Activated CD8-positive, alpha-beta T cell treated with anti-CD3 and anti-CD28 coated beads for 36 hours (primary cell): ENCODE measurements around the gene SLC38A6. TPM values are rescaled to one million over a fixed set of nuclear protein-coding genes. Genes with fewer than 3 reads are reported as not detected.

Experiments used
- ATAC-seq: fragments of 200-7000 bp; cut with Tn5 transposase; one replicate; pipeline ENCODE4 v1.10.0; 2021; ENCODE audit warnings: mild to moderate bottlenecking, moderate library complexity
- CTCF ChIA-PET: fragments of 350-600 bp; sonication (Branson Sonifier 250); formaldehyde crosslinking; loops from one replicate; lab custom pipeline; 2021; ENCODE audit warnings: antibody characterized with exemption; lab: Charles Lee
- POLR2A ChIA-PET: fragments of 350-600 bp; sonication (Branson Sonifier 250); formaldehyde crosslinking; loops from one replicate; lab custom pipeline; 2021; ENCODE audit warnings: antibody characterized with exemption; lab: Charles Lee
- DNase-seq: peaks from one replicate; pipeline ENCODE4 v3.0.0-alpha.2; 2020
- H3K27ac Mint-ChIP-seq: one replicate; pipeline ENCODE4 v1.8.0; 2021; ENCODE audit warnings: mild to moderate bottlenecking, mixed read lengths
- H3K27me3 Mint-ChIP-seq: one replicate; pipeline ENCODE4 v1.8.0; 2021; ENCODE audit warnings: mixed read lengths
- H3K36me3 Mint-ChIP-seq: one replicate; pipeline ENCODE4 v1.8.0; 2021; ENCODE audit warnings: low read depth, mixed read lengths
- H3K4me1 Mint-ChIP-seq: one replicate; pipeline ENCODE4 v1.8.0; 2021; ENCODE audit warnings: low read depth, mixed read lengths
- H3K4me3 Mint-ChIP-seq: one replicate; pipeline ENCODE4 v1.8.0; 2021; ENCODE audit warnings: mild to moderate bottlenecking, moderate library complexity, mixed read lengths
- H3K9me3 Mint-ChIP-seq: one replicate; pipeline ENCODE4 v1.8.0; 2021; ENCODE audit warnings: mixed read lengths
- CTCF ChIP-seq: fragments of 200-600 bp; IDR thresholded peaks from one replicate; pipeline ENCODE4 v1.8.0; 2022; ENCODE audit warnings: antibody characterized with exemption, mild to moderate bottlenecking
- intact Hi-C: fragments of 100-400 bp; cut with micrococcal nuclease; formaldehyde crosslinking; loops from one replicate; pipeline ENCODE4 v1.10.0; 2022
- total RNA-seq, 2 experiments: library from RNA; stranded (reverse); gene quantifications; one replicate each; pipeline ENCODE4 v1.2.3, GENCODE V29; 2021

The SLC38A6 gene
- total RNA-seq, 2 experiments from 2014 or later: 2.9 to 3.9 TPM

- ChIA-PET POLR2A (no interaction called here), CTCF (interaction anchor here (0.9 kb wide), 1 partner anchor 202 kb away, joined by 3 read pairs; no protein-coding TSS in a partner anchor)
- DNase-seq: no peak
- Mint-ChIP-seq H3K36me3 (peaks cover 14% of the 10 kb centered on the region), H3K4me1 (no peaks in the 10 kb centered on the region), H3K9me3 (peaks cover 2% of the 10 kb centered on the region), H3K27me3 (no peaks in the 10 kb centered on the region), H3K4me3 (no peak overlapping the region), H3K27ac (no peak overlapping the region)
- no peak for TF ChIP-seq CTCF
- ATAC-seq: no peak
- intact Hi-C loops: no loop called here
Observed at GRCh38 chr14:61050417-61050816, 69.4 kb downstream of the SLC38A6 start.

- Mint-ChIP-seq H3K4me1 (no peaks in the 10 kb centered on the region), H3K9me3 (peaks cover 2% of the 10 kb centered on the region), H3K27ac (no peak overlapping the region), H3K27me3 (no peaks in the 10 kb centered on the region), H3K4me3 (no peak overlapping the region), H3K36me3 (peaks cover 14% of the 10 kb centered on the region)
- intact Hi-C loops: no loop called here
- ATAC-seq (no peak), DNase-seq (no peak)
- POLR2A ChIA-PET: no interaction called here
- CTCF ChIA-PET: interaction anchor here (0.9 kb wide), 1 partner anchor 201 kb away, joined by 3 read pairs; no protein-coding TSS in a partner anchor
- no peak for TF ChIP-seq CTCF
Observed at GRCh38 chr14:61051051-61051450, 70.0 kb downstream of the SLC38A6 start.

- H3K36me3 Mint-ChIP-seq: peaks cover 14% of the 10 kb centered on the region
- no peaks in the 10 kb centered on the region for H3K4me1 Mint-ChIP-seq
- no peak overlapping the region for H3K27ac Mint-ChIP-seq
- POLR2A ChIA-PET: no interaction called here
- no peak for DNase-seq
- no peaks in the 10 kb centered on the region for H3K27me3 Mint-ChIP-seq
- no peak overlapping the region for H3K4me3 Mint-ChIP-seq
- CTCF ChIA-PET: no interaction called here
- no peak for ATAC-seq
- TF ChIP-seq CTCF: no peak
- H3K9me3 Mint-ChIP-seq: peaks cover 2% of the 10 kb centered on the region
- intact Hi-C loops: no loop called here
Observed at GRCh38 chr14:61051621-61052020, 70.6 kb downstream of the SLC38A6 start.

GRCh38 chr14:61063461-61063860, 82.4 kb downstream of the SLC38A6 start:
- Mint-ChIP-seq H3K4me3 (no peak overlapping the region), H3K4me1 (no peaks in the 10 kb centered on the region), H3K36me3 (peaks cover 6% of the 10 kb centered on the region), H3K27me3 (no peaks in the 10 kb centered on the region), H3K9me3 (no peaks in the 10 kb centered on the region), H3K27ac (no peak overlapping the region)
- ATAC-seq (no peak), DNase-seq (no peak)
- POLR2A ChIA-PET: no interaction called here
- intact Hi-C loops: no loop called here
- CTCF ChIA-PET: interaction anchor here (0.8 kb wide), 1 partner anchor 439 kb away, joined by 3 read pairs; no protein-coding TSS in a partner anchor
- TF ChIP-seq CTCF: no peak

- Mint-ChIP-seq H3K4me1 (no peaks in the 10 kb centered on the region), H3K27ac (no peak overlapping the region), H3K27me3 (no peaks in the 10 kb centered on the region), H3K9me3 (no peaks in the 10 kb centered on the region), H3K36me3 (peaks cover 6% of the 10 kb centered on the region), H3K4me3 (no peak overlapping the region)
- TF ChIP-seq CTCF: no peak
- no peak for ATAC-seq
- intact Hi-C loops: no loop called here
- POLR2A ChIA-PET: no interaction called here
- CTCF ChIA-PET: interaction anchor here (0.8 kb wide), 1 partner anchor 439 kb away, joined by 3 read pairs; no protein-coding TSS in a partner anchor
- DNase-seq: peak; percentile 2
Observed at GRCh38 chr14:61064210-61064609, 83.2 kb downstream of the SLC38A6 start.
